Uterus (tissue), 4 donors: ENCODE results near the gene SYNGR1. TPM values are rescaled to one million over a fixed set of nuclear protein-coding genes. Genes with fewer than 3 reads are reported as not detected.

Experiments used
- DNase-seq, 2 donors: peaks; one replicate each; pipeline ENCODE4 v3.0.0-alpha.2; 2019 to 2020
- H3K27ac ChIP-seq, 2 donors: fragments of 200-600 bp; sonication (generic); 1 replicate in 1 of 2; 2 replicates in 1 of 2; pipeline ENCODE4 v1.5.1; 2016 to 2018
- H3K27me3 ChIP-seq, 2 donors: fragments of 200-600 bp; sonication (generic); one replicate each; pipeline ENCODE4 v1.5.1; 2018 to 2019; ENCODE audit warnings: control low read depth in 1 of 2
- H3K36me3 ChIP-seq, 2 donors: fragments of 200-600 bp; sonication (generic); one replicate each; pipeline ENCODE4 v1.5.1; 2019; ENCODE audit warnings: control low read depth in 1 of 2
- H3K4me1 ChIP-seq, 2 donors: fragments of 200-600 bp; sonication (generic); one replicate each; pipeline ENCODE4 v1.5.1; 2018 to 2019; ENCODE audit warnings: control low read depth in 1 of 2
- H3K4me3 ChIP-seq, 2 donors: fragments of 200-600 bp; sonication (generic); 1 replicate in 1 of 2; 2 replicates in 1 of 2; pipeline ENCODE4 v1.5.1; 2018 to 2019; ENCODE audit warnings: mild to moderate bottlenecking in 1 of 2
- H3K9me3 ChIP-seq, 2 donors: fragments of 200-600 bp; sonication (generic); one replicate each; pipeline ENCODE4 v1.5.1; 2019; ENCODE audit warnings: control low read depth in 1 of 2
- CTCF ChIP-seq, 4 experiments: fragments of 200-600 bp in 2 of 4; fragments of 450-650 bp in 2 of 4; sonication (generic) in 2 of 4; IDR thresholded peaks; one replicate each; pipeline ENCODE4 v1.5.1; 2016 to 2019; ENCODE audit warnings: antibody characterized with exemption in 4 of 4, mild to moderate bottlenecking in 2 of 4, moderate library complexity in 1 of 4
- POLR2A ChIP-seq, 2 donors: fragments of 450-650 bp; IDR thresholded peaks; one replicate each; pipeline ENCODE4 v1.6.1; 2016; ENCODE audit warnings: antibody characterized with exemption in 2 of 2, mild to moderate bottlenecking in 1 of 2, moderate library complexity in 1 of 2
- intact Hi-C: fragments of 100-400 bp; cut with DNase I; formaldehyde crosslinking; loops from one replicate; pipeline ENCODE4 v1.15.1; 2023; ENCODE audit warnings: low total_unique reads
- total RNA-seq, 4 donors: library from RNA; depleted of rRNA in 3 of 4; stranded (reverse); fragments of >200 nt in 3 of 4; gene quantifications; one replicate each; pipeline versions ENCODE4 v1.1.0 to v1.2.4, GENCODE V29; 2014 to 2023
- donor health status: DM: yes; HTN: yes; CAD: no.

The SYNGR1 gene
- total RNA-seq, 4 donors from 2014 or later: 12.9 to 57.9 (median 35.4) TPM

GRCh38 chr22:39422721-39423120 is 72.9 kb downstream of the SYNGR1 start:
- Histone ChIP-seq H3K4me3 (no peak overlapping the region), H3K27me3 (no peaks in the 10 kb centered on the region), H3K9me3 (no peaks in the 10 kb centered on the region), H3K36me3 (no peaks in the 10 kb centered on the region), H3K4me1 (no peaks in the 10 kb centered on the region), H3K27ac (peak overlapping the region in 1 of 2 donors; percentile 24)
- no peak for DNase-seq
- TF ChIP-seq CTCF (IDR thresholded peaks at IDR 0.05) (no peak), POLR2A (IDR thresholded peaks at IDR 0.05) (no peak)
- intact Hi-C loops: no loop called here

- TF ChIP-seq POLR2A (IDR thresholded peaks at IDR 0.05): no peak
- no peak for TF ChIP-seq CTCF (IDR thresholded peaks at IDR 0.05)
- no peak for DNase-seq
- no peak overlapping the region for H3K4me3 ChIP-seq
- intact Hi-C loops: no loop called here
- H3K4me1 ChIP-seq: no peaks in the 10 kb centered on the region
- no peak overlapping the region for H3K27ac ChIP-seq
- H3K36me3 ChIP-seq: no peaks in the 10 kb centered on the region
- H3K9me3 ChIP-seq: no peaks in the 10 kb centered on the region
- no peaks in the 10 kb centered on the region for H3K27me3 ChIP-seq
These were observed 74.2 kb downstream of the SYNGR1 start for GRCh38 chr22:39423976-39424375.

- H3K4me1 ChIP-seq: peaks cover 0 to 5% of the 10 kb centered on the region in 2 donors
- no peak overlapping the region for H3K27ac ChIP-seq
- intact Hi-C loops: no loop called here
- no peaks in the 10 kb centered on the region for H3K9me3 ChIP-seq
- H3K4me3 ChIP-seq: no peak overlapping the region
- H3K27me3 ChIP-seq: no peaks in the 10 kb centered on the region
- DNase-seq: no peak
- TF ChIP-seq POLR2A (IDR thresholded peaks at IDR 0.05) (no peak), CTCF (IDR thresholded peaks at IDR 0.05) (no peak)
- H3K36me3 ChIP-seq: no peaks in the 10 kb centered on the region
These were observed 76.7 kb downstream of the SYNGR1 start for GRCh38 chr22:39426380-39427043.

GRCh38 chr22:39427751-39428596 is 78.2 kb downstream of the SYNGR1 start:
- DNase-seq: no peak
- intact Hi-C loops: no loop called here
- TF ChIP-seq POLR2A (IDR thresholded peaks at IDR 0.05): no peak
- no peak for TF ChIP-seq CTCF (IDR thresholded peaks at IDR 0.05)
- H3K27ac ChIP-seq: no peak overlapping the region
- H3K4me1 ChIP-seq: peaks cover 0 to 15% of the 10 kb centered on the region in 2 donors
- no peaks in the 10 kb centered on the region for H3K9me3 ChIP-seq
- H3K36me3 ChIP-seq: no peaks in the 10 kb centered on the region
- no peaks in the 10 kb centered on the region for H3K27me3 ChIP-seq
- H3K4me3 ChIP-seq: no peak overlapping the region

- no peak overlapping the region for H3K27ac ChIP-seq
These were observed 78.8 kb downstream of the SYNGR1 start for GRCh38 chr22:39428597-39429071.

More at GRCh38 chr22:39428597-39429071, 78.8 kb downstream of the SYNGR1 start:
- no peak for TF ChIP-seq CTCF (IDR thresholded peaks at IDR 0.05)
- TF ChIP-seq POLR2A (IDR thresholded peaks at IDR 0.05): no peak
- no peaks in the 10 kb centered on the region for H3K27me3 ChIP-seq
- H3K4me1 ChIP-seq: peaks cover 0 to 15% of the 10 kb centered on the region in 2 donors
- intact Hi-C loops: no loop called here
- no peak for DNase-seq
- H3K9me3 ChIP-seq: no peaks in the 10 kb centered on the region
- no peaks in the 10 kb centered on the region for H3K36me3 ChIP-seq
- H3K4me3 ChIP-seq: no peak overlapping the region
